ENCODE measurements around the gene PNKD. TPM values are rescaled to one million over a fixed set of nuclear protein-coding genes. Genes with fewer than 3 reads are reported as not detected.

The PNKD gene
- total and polyA plus RNA-seq, 8 donors, result 35.1 to 121 (median 111) TPM

- TF ChIP-seq CTCF (IDR thresholded peaks at IDR 0.05) (no peak), POLR2A (IDR thresholded peaks at IDR 0.05) (no peak), EP300 (IDR thresholded peaks at IDR 0.05) (no peak), POLR2AphosphoS5 (IDR thresholded peaks at IDR 0.05) (no peak)
- intact Hi-C loops (cut with DNase I; ENCODE audit: low total_unique reads), result no loop called here
- Histone ChIP-seq H3K4me3 (no peak overlapping the region), H3K27me3 (no peaks in the 10 kb centered on the region), H3K9me3 (no peaks in the 10 kb centered on the region), H3K4me1 (peaks cover 22 to 47% (median 31%) of the 10 kb centered on the region in 4 donors), H3K36me3 (peaks cover 59 to 67% (median 66%) of the 10 kb centered on the region in 4 donors), H3K27ac (peak overlapping the region in 1 of 5 donors; percentile 12)
- WGBS, 5 donors, result 67 to 86% (median 78%) methylated on average over 6 of the region's 6 CpGs
- DNase-seq, result no peak
Measured at GRCh38 chr2:218255446-218255845, 14.9 kb upstream of the PNKD start.

- WGBS, 5 donors, result 94% methylated on average over 13 of the region's 13 CpGs
- peak overlapping the region in 3 of 5 donors; percentile 86 to 89 (median 86) for H3K27ac ChIP-seq
- intact Hi-C loops (cut with DNase I; ENCODE audit: low total_unique reads), result no loop called here
Measured at GRCh38 chr2:218256612-218257350, 13.5 kb upstream of the PNKD start.

GRCh38 chr2:218257390-218257981, 12.8 kb upstream of the PNKD start:
- Histone ChIP-seq H3K27ac (peak overlapping the region; percentile 11 to 89 (median 86)), H3K27me3 (no peaks in the 10 kb centered on the region), H3K36me3 (peaks cover 38 to 47% (median 46%) of the 10 kb centered on the region in 4 donors), H3K4me3 (no peak overlapping the region), H3K4me1 (peaks cover 43 to 62% (median 51%) of the 10 kb centered on the region in 4 donors), H3K9me3 (no peaks in the 10 kb centered on the region)
- intact Hi-C loops (cut with DNase I; ENCODE audit: low total_unique reads), result no loop called here
- 49 to 70% (median 55%) methylated on average over 8 of the region's 8 CpGs for WGBS, 5 donors
- no peak for DNase-seq
- no peak for TF ChIP-seq POLR2A (IDR thresholded peaks at IDR 0.05)
- peak in 1 of 3 donors; percentile 28 for TF ChIP-seq POLR2AphosphoS5 (IDR thresholded peaks at IDR 0.05)
- no peak for TF ChIP-seq EP300 (IDR thresholded peaks at IDR 0.05)
- TF ChIP-seq CTCF (IDR thresholded peaks at IDR 0.05), result peak in 4 of 7 experiments; percentile 31 to 60 (median 39)

More at GRCh38 chr2:218256612-218257350, 13.5 kb upstream of the PNKD start:
- no peak for DNase-seq
- Histone ChIP-seq H3K4me3 (no peak overlapping the region), H3K4me1 (peaks cover 35 to 60% (median 44%) of the 10 kb centered on the region in 4 donors), H3K9me3 (no peaks in the 10 kb centered on the region), H3K36me3 (peaks cover 45 to 53% (median 53%) of the 10 kb centered on the region in 4 donors), H3K27me3 (no peaks in the 10 kb centered on the region)
- TF ChIP-seq POLR2A (IDR thresholded peaks at IDR 0.05), result no peak
- TF ChIP-seq CTCF (IDR thresholded peaks at IDR 0.05), result no peak
- no peak for TF ChIP-seq EP300 (IDR thresholded peaks at IDR 0.05)
- no peak for TF ChIP-seq POLR2AphosphoS5 (IDR thresholded peaks at IDR 0.05)

- peak in 1 of 2 donors; percentile 86 for DNase-seq
- H3K9me3 ChIP-seq, result no peaks in the 10 kb centered on the region
- no peaks in the 10 kb centered on the region for H3K27me3 ChIP-seq
- no peak overlapping the region for H3K4me3 ChIP-seq
- H3K27ac ChIP-seq, result peak overlapping the region; percentile 62 to 89 (median 86)
- H3K36me3 ChIP-seq, result peaks cover 20 to 47% (median 45%) of the 10 kb centered on the region in 4 donors
- TF ChIP-seq EP300 (IDR thresholded peaks at IDR 0.05) (peak; percentile 31), POLR2AphosphoS5 (IDR thresholded peaks at IDR 0.05) (peak; percentile 55 to 84 (median 79)), POLR2A (IDR thresholded peaks at IDR 0.05) (no peak)
- H3K4me1 ChIP-seq, result peaks cover 59 to 78% (median 70%) of the 10 kb centered on the region in 4 donors
- intact Hi-C loops (cut with DNase I; ENCODE audit: low total_unique reads), result no loop called here
- 37 to 53% (median 39%) methylated on average over 15 of the region's 15 CpGs for WGBS, 5 donors
Measured at GRCh38 chr2:218259099-218259961, 11.0 kb upstream of the PNKD start.

Data from stomach (tissue), 9 donors.